ENCODE data around the gene EPHX1. TPM values are rescaled to one million over a fixed set of nuclear protein-coding genes. Genes with fewer than 3 reads are reported as not detected.
"Not testable (repeated sequence)": the region's sequence is repeated elsewhere in the genome, so short reads cannot be mapped to it uniquely, and the experiment has no call there.

EPHX1 gene
- polyA plus RNA-seq, 1 donor from 2014 or later: 0.26 TPM

DNA sequence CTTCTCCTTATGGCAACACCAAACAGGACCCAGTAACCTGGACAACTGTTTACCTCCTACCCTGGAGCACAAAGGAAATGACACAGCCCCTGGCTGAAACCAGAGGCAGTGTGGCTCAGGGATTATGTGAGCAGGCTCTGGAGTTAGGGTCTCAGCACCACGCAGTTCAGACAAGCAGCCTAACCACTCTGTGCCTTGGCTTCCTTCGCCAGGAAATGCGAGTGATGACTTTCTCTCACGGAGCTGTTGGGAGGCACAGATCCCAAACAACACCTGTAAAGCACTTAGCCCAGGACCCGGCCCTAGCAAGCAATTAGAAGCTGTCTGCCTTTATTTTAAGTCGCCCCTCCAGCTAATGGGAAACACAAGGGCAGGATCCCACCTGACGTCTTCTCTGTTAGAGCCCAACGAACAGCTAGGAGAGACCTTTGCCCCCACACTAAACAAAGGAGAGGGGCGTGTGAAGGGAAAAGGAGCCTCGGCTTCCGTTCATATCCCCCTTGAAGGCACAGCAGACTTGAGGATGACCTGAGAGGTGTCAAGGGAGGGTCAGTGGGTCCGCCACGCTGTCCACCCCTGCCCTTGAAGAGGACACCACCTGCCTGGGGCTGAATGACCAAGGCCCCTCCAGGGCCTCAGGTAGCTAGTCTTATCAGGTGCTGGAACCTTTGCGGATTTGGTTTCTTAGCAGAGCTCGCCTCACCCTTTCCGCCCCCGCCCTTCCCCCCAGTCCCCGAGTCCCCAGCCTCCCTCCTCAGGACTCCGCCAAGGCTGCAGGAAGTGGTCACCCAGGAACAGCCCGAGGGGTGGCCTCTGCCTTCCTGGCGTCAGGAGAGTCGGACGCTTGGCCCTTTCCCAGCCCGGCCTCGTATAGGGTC, 71.4 kb downstream of the EPHX1 start:
- Mint-ChIP-seq H3K36me3 (peaks cover 3% of the 10 kb centered on the region), H3K4me1 (peaks cover 24 to 41% (median 39%) of the 10 kb centered on the region in 3 donors), H3K27me3 (no peaks in the 10 kb centered on the region), H3K9me3 (no peaks in the 10 kb centered on the region), H3K27ac (peak overlapping the region; percentile 70 to 92 (median 85)), H3K4me3 (peak overlapping the region; percentile 93 to 99 (median 96))

GRCh38 chr1:225881959-225882693, 72.2 kb downstream of the EPHX1 start, which contains the start of gene TMEM63A:
TSS of gene TMEM63A (minus strand) at chr1:225882380. CDS start at chr1:225877580, 4,800 bp downstream.
- Mint-ChIP-seq H3K36me3 (peaks cover 3% of the 10 kb centered on the region), H3K9me3 (no peaks in the 10 kb centered on the region), H3K4me3 (peak within 1 kb of the TSS; percentile 93 to 99 (median 96)), H3K27ac (peak within 1 kb of the TSS; percentile 70 to 94 (median 92)), H3K4me1 (peaks cover 24 to 37% (median 37%) of the 10 kb centered on the region in 3 donors), H3K27me3 (no peaks in the 10 kb centered on the region)

DNA sequence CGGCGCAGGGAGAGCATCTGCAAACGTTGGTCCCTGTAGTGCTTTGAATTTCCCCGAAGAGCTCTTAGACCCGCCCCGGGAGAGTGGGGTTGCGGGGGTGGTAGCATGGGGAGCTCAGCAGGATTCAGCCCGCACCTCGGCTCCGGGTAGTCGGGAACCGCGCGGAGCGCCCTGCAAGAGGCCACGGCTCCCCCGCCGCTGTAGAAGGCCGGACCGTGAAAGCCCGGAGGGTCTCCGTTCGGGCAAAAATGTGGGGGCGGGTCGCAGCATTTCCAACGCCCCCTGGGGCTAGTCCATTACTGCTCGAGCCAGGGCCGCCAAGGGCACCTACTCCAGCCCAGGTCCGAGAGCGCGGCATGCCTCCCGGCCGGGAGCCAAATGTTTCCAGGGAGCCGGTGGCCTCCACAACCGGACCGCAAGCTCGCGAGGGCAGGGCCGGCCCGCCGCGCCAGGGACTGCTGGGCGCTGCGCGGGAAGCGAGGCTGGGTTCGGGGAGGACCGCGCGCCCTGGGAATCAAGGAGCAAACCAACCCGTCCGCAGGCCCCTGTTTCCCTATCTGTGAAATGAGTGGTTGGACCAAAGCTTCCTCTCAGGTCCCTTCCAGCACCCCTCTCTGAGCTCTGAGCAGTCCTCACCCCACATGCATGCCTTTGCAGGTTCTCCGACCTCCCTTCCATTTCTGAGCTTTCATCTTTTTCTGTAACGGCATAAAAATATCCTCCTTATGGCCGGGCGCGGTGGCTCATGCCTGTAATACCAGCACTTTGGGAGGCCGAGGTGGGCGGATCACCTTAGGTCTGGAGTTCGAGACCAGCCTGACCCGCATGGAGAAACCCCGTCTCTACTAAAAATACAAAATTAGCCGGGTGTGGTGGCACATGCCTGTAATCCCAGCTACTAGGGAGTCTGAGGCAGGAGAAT, 73.0 kb downstream of the EPHX1 start:
- Mint-ChIP-seq H3K9me3 (no peaks in the 10 kb centered on the region), H3K27ac (peak overlapping the region; percentile 70 to 94 (median 80)), H3K4me1 (peaks cover 19 to 33% (median 31%) of the 10 kb centered on the region in 3 donors), H3K4me3 (peak overlapping the region; percentile 93 to 99 (median 96)), H3K36me3 (no peaks in the 10 kb centered on the region), H3K27me3 (no peaks in the 10 kb centered on the region)

DNA sequence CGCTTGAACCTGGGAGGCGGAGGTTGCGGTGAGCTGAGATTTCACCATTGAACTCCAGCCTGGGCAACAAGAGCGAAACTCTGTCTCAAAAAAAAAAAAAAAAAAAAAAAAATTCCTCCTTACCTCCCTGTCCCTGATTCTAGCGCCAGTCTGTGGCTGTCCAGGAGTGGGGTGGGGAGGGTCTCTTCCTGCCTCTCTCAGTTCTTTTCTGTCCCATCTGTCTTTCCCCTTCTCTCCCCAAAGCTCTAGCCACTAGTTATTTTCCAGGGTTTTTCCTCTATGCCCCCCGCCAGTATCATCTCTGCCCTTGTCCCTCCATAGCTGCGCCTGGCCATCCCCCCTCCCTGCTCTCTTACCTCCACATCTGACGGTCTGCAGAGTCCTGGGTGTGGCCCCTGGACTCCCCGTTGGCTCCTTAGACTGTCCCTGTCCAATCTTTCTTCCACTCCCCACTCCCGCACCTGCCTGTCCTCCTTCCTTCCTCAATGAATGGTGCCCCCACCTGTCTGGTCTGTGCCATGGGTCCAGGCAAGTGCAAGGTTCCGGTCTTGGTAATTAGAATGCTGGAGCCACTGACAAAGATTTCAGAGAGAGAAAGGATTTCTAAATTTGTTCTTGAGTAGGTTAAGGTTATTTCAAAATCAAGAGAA, 73.8 kb downstream of the EPHX1 start:
- H3K9me3 Mint-ChIP-seq: no peaks in the 10 kb centered on the region
- peaks cover 13 to 34% (median 25%) of the 10 kb centered on the region in 3 donors for H3K4me1 Mint-ChIP-seq
- peaks cover 2% of the 10 kb centered on the region for H3K27me3 Mint-ChIP-seq
- peak overlapping the region in 2 of 3 donors; percentile 70 to 85 for H3K27ac Mint-ChIP-seq
- peak overlapping the region; percentile 93 to 99 (median 96) for H3K4me3 Mint-ChIP-seq
- no peaks in the 10 kb centered on the region for H3K36me3 Mint-ChIP-seq

DNA sequence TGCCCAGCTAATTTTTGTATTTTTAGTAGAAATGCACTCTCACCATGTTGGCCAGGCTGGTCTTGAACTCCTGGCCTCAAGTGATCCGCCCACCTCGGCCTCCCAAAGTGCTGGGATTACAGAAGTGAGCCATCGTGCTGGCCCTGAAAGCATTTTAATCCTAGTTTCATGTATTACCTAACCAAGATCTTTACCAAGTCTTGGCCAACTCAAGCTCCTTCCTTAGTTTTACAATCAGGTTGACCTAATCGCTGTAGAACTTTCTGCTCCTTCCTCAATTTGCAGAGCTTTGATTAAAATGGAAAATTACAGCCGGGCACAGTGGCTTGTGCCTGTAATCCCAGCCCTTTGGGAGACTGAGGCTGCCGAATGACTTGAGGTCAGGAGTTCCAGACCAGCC, 75.4 kb downstream of the EPHX1 start:
- Mint-ChIP-seq H3K27ac (no peak overlapping the region), H3K4me3 (peak overlapping the region in 1 of 4 donors; percentile 53), H3K27me3 (peaks cover 3% of the 10 kb centered on the region), H3K36me3 (no peaks in the 10 kb centered on the region), H3K4me1 (peaks cover 8 to 19% (median 15%) of the 10 kb centered on the region in 3 donors), H3K9me3 (no peaks in the 10 kb centered on the region)

DNA sequence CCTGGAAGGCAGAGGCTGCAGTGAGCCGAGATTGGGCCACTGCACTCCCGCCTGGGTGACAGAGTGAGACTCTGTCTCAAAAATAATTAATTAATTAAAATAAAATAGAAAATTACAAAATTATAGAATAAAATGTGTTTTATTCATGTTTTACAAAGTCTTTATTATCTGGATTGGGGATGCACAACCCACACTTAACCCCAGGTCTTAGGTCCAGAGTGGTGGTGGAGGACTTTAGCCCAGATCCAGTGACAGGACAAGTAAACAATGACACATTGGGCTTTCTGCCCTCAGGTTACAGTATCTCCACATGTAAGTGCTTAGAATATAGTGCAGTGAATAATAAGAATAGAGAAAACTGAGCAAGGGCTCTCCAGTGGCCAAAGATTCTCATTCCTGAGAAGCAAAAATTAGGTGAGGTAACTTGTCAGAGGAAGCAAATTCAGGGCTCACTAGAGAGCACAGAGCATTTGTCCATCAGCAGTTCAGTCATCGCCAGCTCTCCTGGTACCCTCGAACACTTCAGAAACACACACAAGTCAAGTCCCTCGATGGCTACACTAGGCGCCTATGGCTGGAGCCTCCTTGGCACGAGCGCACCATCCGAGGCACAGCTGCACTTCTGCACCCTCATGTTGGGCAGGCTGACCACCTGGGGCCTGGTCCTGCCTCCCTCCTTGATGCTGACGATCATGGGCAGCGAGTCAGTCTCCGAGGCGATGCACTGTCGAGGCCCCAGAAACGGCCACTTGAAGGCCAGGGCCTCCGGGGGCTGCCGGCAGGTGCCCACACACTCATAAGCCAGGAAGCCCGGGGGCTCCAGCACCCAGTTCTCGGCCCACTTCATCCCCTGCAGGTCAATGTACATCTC, 76.5 kb downstream of the EPHX1 start:
- H3K36me3 Mint-ChIP-seq: no peaks in the 10 kb centered on the region
- peaks cover 3% of the 10 kb centered on the region for H3K27me3 Mint-ChIP-seq
- no peaks in the 10 kb centered on the region for H3K9me3 Mint-ChIP-seq
- H3K27ac Mint-ChIP-seq: no peak overlapping the region
- H3K4me1 Mint-ChIP-seq: peaks cover 0 to 12% (median 5%) of the 10 kb centered on the region in 3 donors
- peak overlapping the region in 1 of 4 donors; percentile 69 for H3K4me3 Mint-ChIP-seq

DNA sequence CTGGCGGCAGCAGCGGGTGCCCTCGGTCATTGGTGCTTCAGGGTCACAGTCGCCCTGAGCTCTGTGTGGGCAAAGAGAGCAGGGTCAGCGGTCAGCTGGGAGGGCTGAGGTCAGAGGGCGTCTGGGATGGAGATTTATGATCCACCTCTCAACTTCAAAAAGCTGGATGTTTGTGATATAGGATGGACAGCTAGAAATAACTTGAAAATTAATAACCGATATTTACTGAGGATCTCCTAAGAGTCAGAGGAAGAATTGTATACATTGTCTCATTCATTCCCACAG, 77.0 kb downstream of the EPHX1 start:
- Mint-ChIP-seq H3K9me3 (no peaks in the 10 kb centered on the region), H3K4me3 (peak overlapping the region in 1 of 4 donors; percentile 69), H3K27me3 (peaks cover 3% of the 10 kb centered on the region), H3K27ac (no peak overlapping the region), H3K4me1 (peaks cover 0 to 14% (median 3%) of the 10 kb centered on the region in 3 donors), H3K36me3 (no peaks in the 10 kb centered on the region)

- H3K4me3 Mint-ChIP-seq: peak overlapping the region in 1 of 4 donors; percentile 69
- not testable (repeated sequence) for H3K27me3 Mint-ChIP-seq, H3K36me3 Mint-ChIP-seq, H3K9me3 Mint-ChIP-seq
- H3K4me1 Mint-ChIP-seq: peaks cover 0 to 14% (median 3%) of the 10 kb centered on the region in 3 donors
- peak overlapping the region in 1 of 3 donors; percentile 71 for H3K27ac Mint-ChIP-seq
These were observed 77.8 kb downstream of the EPHX1 start for GRCh38 chr1:225887554-225888288.

DNA sequence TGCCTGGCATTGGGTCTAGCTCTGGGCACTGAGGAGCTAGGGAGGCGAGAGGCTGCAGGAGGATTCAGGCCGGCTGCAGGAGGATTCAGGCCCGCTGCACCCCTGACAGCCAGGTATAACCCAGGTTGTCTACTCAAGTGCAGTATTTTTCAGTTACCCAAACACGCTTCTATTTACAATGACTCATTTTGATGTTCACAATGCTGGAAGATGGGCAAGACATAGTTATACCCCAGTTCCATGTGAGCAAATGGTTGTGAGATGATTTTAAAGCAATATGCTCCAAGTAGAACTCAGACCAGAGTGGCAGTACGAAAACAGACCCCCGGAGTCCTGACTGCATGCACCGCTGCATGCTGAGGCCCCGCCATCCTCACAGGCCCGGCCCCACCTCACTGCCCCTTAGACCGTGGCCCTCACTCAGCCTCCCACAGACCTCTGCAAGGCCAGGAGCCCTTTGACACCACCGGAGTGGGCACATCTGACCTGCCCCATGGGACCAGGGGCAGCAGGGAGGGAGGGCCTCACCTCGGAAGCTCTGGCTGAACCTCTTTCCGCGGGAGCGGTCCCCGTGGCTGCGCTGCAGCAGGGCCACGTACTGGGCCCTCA, 78.5 kb downstream of the EPHX1 start:
- peaks cover 3% of the 10 kb centered on the region for H3K27me3 Mint-ChIP-seq
- peaks cover 0 to 12% (median 1%) of the 10 kb centered on the region in 3 donors for H3K4me1 Mint-ChIP-seq
- H3K4me3 Mint-ChIP-seq: no peak overlapping the region
- H3K36me3 Mint-ChIP-seq: no peaks in the 10 kb centered on the region
- no peaks in the 10 kb centered on the region for H3K9me3 Mint-ChIP-seq
- peak overlapping the region in 1 of 3 donors; percentile 71 for H3K27ac Mint-ChIP-seq

DNA sequence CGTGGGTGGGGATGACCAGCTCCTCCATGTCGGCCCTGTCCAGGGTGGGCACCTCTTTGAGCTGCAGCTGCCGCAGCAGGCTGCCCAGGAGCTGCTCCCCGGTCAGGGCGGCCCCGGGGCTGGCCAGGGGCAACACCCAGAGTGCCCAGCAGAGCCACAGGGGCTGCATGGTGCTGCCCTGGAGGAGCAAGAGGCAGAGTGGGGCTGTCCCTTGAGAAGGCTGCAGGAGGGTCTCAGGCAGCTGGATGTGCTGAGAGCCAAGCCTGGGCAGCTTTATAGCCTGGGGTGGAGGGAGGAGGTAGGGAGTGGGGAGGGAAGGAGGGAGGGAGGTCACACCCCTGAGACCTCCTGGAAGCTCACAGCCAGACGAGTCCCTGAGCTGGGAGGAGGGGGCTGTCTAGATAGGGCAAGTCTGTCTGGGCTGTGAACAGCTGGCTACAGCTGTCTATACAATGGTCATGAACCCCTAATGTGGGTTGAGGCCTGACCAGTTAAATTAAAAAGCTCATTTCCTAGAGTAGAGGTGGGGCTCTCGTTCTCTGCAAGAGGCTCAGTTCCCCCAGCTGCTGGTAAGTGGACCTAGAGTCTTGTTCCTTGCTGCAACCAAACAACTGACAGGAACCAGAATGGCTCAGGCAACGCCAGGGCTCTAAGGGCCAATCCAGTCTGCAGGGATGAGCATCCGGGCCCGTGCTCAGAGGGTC, 79.1 kb downstream of the EPHX1 start, which contains the start of gene LEFTY1:
TSS of gene LEFTY1 (minus strand) at position 249 of the 704 bp plus-strand sequence. CDS start at position 169, 80 bp downstream.
- Mint-ChIP-seq H3K4me3 (no peak within 1 kb of the TSS), H3K27ac (peak within 1 kb of the TSS in 1 of 3 donors; percentile 71), H3K9me3 (no peaks in the 10 kb centered on the region), H3K4me1 (peaks cover 0 to 9% (median 0%) of the 10 kb centered on the region in 3 donors), H3K27me3 (peaks cover 3% of the 10 kb centered on the region), H3K36me3 (no peaks in the 10 kb centered on the region)

GRCh38 chr1:225889743-225890142, 79.8 kb downstream of the EPHX1 start:
- H3K4me3 Mint-ChIP-seq: no peak overlapping the region
- no peak overlapping the region for H3K27ac Mint-ChIP-seq
- H3K4me1 Mint-ChIP-seq: peaks cover 0 to 9% (median 0%) of the 10 kb centered on the region in 3 donors
- no peaks in the 10 kb centered on the region for H3K36me3 Mint-ChIP-seq
- peaks cover 3% of the 10 kb centered on the region for H3K27me3 Mint-ChIP-seq
- no peaks in the 10 kb centered on the region for H3K9me3 Mint-ChIP-seq

Measured in IgD-negative memory B cell (primary cell).